Endothelial cell of umbilical vein (primary cell): ENCODE data around the gene CEACAM20. TPM values are rescaled to one million over a fixed set of nuclear protein-coding genes. Genes with fewer than 3 reads are reported as not detected.

ENCODE experiments used
- BruUV-seq: library from RNA; stranded (reverse); fragments of 400-500 nt; replicated peaks from 2 replicates; lab custom pipeline; 2021; lab: Mats Ljungman, UMichigan
- CTCF ChIA-PET: fragments of 300-600, 350-600 bp; sonication (Branson Sonifier 250); formaldehyde crosslinking; loops from one replicate; lab custom pipeline; 2021; ENCODE audit warnings: antibody characterized with exemption, inconsistent platforms; lab: Charles Lee
- POLR2A ChIA-PET: fragments of 300-600, 350-600 bp; sonication (Branson Sonifier 250); formaldehyde crosslinking; loops from one replicate; lab custom pipeline; 2021; ENCODE audit warnings: antibody characterized with exemption, inconsistent platforms; lab: Charles Lee
- DNase-seq: peaks from one replicate; pipeline ENCODE4 v3.0.0-alpha.2; 2011; ENCODE audit warnings: low read depth, low spot score
- FAIRE-seq: peaks from 2 replicates; lab custom pipeline; 2011; peaks lifted over from hg19 to GRCh38; lab: Jason Lieb, UNC
- H2AFZ ChIP-seq: 2 replicates; pipeline ENCODE4 v1.6.0; 2012; ENCODE audit warnings: low read depth, low read length, control low read depth, inconsistent platforms
- H3K27ac ChIP-seq: 2 replicates; pipeline ENCODE4 v1.5.1; 2011; ENCODE audit warnings: low read depth, mild to moderate bottlenecking, control low read depth, low read length, moderate library complexity; ENCODE audit not compliant: insufficient read depth
- H3K27me3 ChIP-seq, 2 experiments: 2 replicates each; pipeline versions ENCODE4 v1.6.0 to v1.6.1; 2011; ENCODE audit warnings: low read length in 2 of 2, mixed read lengths in 1 of 2; ENCODE audit not compliant: control insufficient read depth in 2 of 2, insufficient read depth in 2 of 2
- H3K36me3 ChIP-seq, 2 experiments: 2 replicates in 1 of 2; 3 replicates in 1 of 2; pipeline ENCODE4 v1.5.1; 2011; ENCODE audit warnings: low read length in 2 of 2, mild to moderate bottlenecking in 1 of 2, moderate library complexity in 1 of 2; ENCODE audit not compliant: control insufficient read depth in 2 of 2, insufficient read depth in 2 of 2; ENCODE audit errors: extremely low read depth in 1 of 2
- H3K4me1 ChIP-seq: 3 replicates; pipeline ENCODE4 v1.5.1; 2011; ENCODE audit warnings: mild to moderate bottlenecking, low read length; ENCODE audit not compliant: control insufficient read depth, insufficient read depth; ENCODE audit errors: extremely low read depth
- H3K4me2 ChIP-seq: 2 replicates; pipeline ENCODE4 v1.6.1; 2011; ENCODE audit warnings: low read length, control low read depth, mixed read lengths; ENCODE audit not compliant: insufficient read depth
- H3K4me3 ChIP-seq, 3 experiments: fragments of 200-600 bp in 1 of 3; sonication (generic), shearing (Covaris generic) in 1 of 3; replicated peaks in 1 of 3; 2 replicates each; pipeline ENCODE4 v1.5.1; 2011 to 2016; ENCODE audit warnings: control low read depth in 3 of 3, low read length in 3 of 3, mild to moderate bottlenecking in 2 of 3, inconsistent platforms in 1 of 3, low read depth in 1 of 3, moderate library complexity in 1 of 3; ENCODE audit not compliant: insufficient read depth in 1 of 3
- H3K79me2 ChIP-seq: 2 replicates; pipeline ENCODE4 v1.6.0; 2012; ENCODE audit warnings: low read length, inconsistent platforms; ENCODE audit not compliant: control insufficient read depth, insufficient read depth
- H3K9ac ChIP-seq: replicated peaks from 2 replicates; pipeline ENCODE3; 2011; ENCODE audit warnings: low read length, control low read depth; ENCODE audit not compliant: insufficient read depth; ENCODE audit errors: extremely low read depth
- H3K9me1 ChIP-seq: replicated peaks from 3 replicates; pipeline ENCODE4 v1.6.0; 2011; ENCODE audit warnings: mild to moderate bottlenecking, low read length; ENCODE audit not compliant: control insufficient read depth, insufficient read depth; ENCODE audit errors: extremely low read depth
- H3K9me3 ChIP-seq: replicated peaks from 2 replicates; pipeline ENCODE4 v1.5.1; 2012; ENCODE audit warnings: low read length, inconsistent platforms; ENCODE audit not compliant: control insufficient read depth, insufficient read depth
- H4K20me1 ChIP-seq: replicated peaks from 2 replicates; pipeline ENCODE3; 2011; ENCODE audit warnings: mild to moderate bottlenecking, low read length; ENCODE audit not compliant: control insufficient read depth, insufficient read depth; ENCODE audit errors: extremely low read depth
- EZH2 ChIP-seq: IDR thresholded peaks from 2 replicates; pipeline ENCODE4 v1.6.1; 2012; ENCODE audit warnings: borderline replicate concordance, low read depth, mild to moderate bottlenecking, moderate library complexity, low read length, inconsistent platforms; ENCODE audit not compliant: severe bottlenecking
- FOS ChIP-seq: IDR thresholded peaks from 2 replicates; pipeline ENCODE4 v1.6.1; 2011; ENCODE audit warnings: mild to moderate bottlenecking, low read length, moderate library complexity, borderline replicate concordance; ENCODE audit not compliant: insufficient read depth
- GATA2 ChIP-seq: IDR thresholded peaks from 2 replicates; pipeline ENCODE4 v1.7.0; 2011; ENCODE audit warnings: low read depth, mild to moderate bottlenecking, moderate library complexity, mixed read lengths, low read length; ENCODE audit not compliant: insufficient read length, insufficient read depth
- JUN ChIP-seq: IDR thresholded peaks from 2 replicates; pipeline ENCODE4 v1.6.1; 2011; ENCODE audit warnings: borderline replicate concordance, low read depth; ENCODE audit not compliant: insufficient read length, insufficient read depth
- MYC ChIP-seq: IDR thresholded peaks from one replicate; pipeline ENCODE4 v1.6.1; 2011; ENCODE audit warnings: mild to moderate bottlenecking, low read depth, low read length
- POLR2A ChIP-seq: IDR thresholded peaks from 2 replicates; pipeline ENCODE4 v1.6.1; 2012; ENCODE audit warnings: low read depth, mild to moderate bottlenecking, control low read depth, low read length
- POLR2AphosphoS5 ChIP-seq: IDR thresholded peaks from 2 replicates; pipeline ENCODE4 v1.6.1; 2012; ENCODE audit warnings: low read depth, mild to moderate bottlenecking, control low read depth, low read length, moderate library complexity; ENCODE audit not compliant: insufficient read depth
- dilution Hi-C: fragments of 300-500 bp; cut with MboI; formaldehyde crosslinking; loops from one replicate; pipeline ENCODE4 v1.15.0; 2019; ENCODE audit warnings: low sequenced_read_pairs; ENCODE audit not compliant: extremely low pct_ligation_motif_present
- intact Hi-C: fragments of 100-400 bp; cut with micrococcal nuclease; formaldehyde crosslinking; loops from one replicate; pipeline ENCODE4 v1.10.0; 2022
- polyA plus RNA-seq, 4 experiments: library from polyadenylated mRNA; depleted of rRNA in 3 of 4; stranded (reverse) in 3 of 4; unstranded in 1 of 4; fragments of >200 nt; gene quantifications; 2 replicates each; pipeline versions ENCODE4 v1.2.1 to v1.2.3, GENCODE V29; 2011 to 2012; ENCODE audit warnings: missing spikeins in 1 of 4
- total RNA-seq: library from RNA; stranded (reverse); gene quantifications from 2 replicates; pipeline ENCODE4 v1.2.3, GENCODE V29; 2021
- TF ChIP-seq, protein P1 (sequence below): IDR thresholded peaks from 2 replicates; pipeline ENCODE4 v1.6.1; 2011; ENCODE audit not compliant: insufficient read depth, insufficient read length
- TF ChIP-seq, protein P2 (sequence below), 2 donors: IDR thresholded peaks; 1 replicate in 1 of 2; 2 replicates in 1 of 2; pipeline ENCODE4 v1.5.1; 2011; ENCODE audit warnings: low read length in 2 of 2, mild to moderate bottlenecking in 2 of 2, moderate library complexity in 2 of 2, control low read depth in 1 of 2, inconsistent platforms in 1 of 2, low read depth in 1 of 2; ENCODE audit not compliant: insufficient read depth in 1 of 2; ENCODE audit errors: extremely low read depth in 1 of 2

Gene CEACAM20
- total and polyA plus RNA-seq, 2 donors (not counting 3 experiments of a cell fraction or from before 2014, with no cell fraction given), result 0.06 TPM; not detected in 1

DNA sequence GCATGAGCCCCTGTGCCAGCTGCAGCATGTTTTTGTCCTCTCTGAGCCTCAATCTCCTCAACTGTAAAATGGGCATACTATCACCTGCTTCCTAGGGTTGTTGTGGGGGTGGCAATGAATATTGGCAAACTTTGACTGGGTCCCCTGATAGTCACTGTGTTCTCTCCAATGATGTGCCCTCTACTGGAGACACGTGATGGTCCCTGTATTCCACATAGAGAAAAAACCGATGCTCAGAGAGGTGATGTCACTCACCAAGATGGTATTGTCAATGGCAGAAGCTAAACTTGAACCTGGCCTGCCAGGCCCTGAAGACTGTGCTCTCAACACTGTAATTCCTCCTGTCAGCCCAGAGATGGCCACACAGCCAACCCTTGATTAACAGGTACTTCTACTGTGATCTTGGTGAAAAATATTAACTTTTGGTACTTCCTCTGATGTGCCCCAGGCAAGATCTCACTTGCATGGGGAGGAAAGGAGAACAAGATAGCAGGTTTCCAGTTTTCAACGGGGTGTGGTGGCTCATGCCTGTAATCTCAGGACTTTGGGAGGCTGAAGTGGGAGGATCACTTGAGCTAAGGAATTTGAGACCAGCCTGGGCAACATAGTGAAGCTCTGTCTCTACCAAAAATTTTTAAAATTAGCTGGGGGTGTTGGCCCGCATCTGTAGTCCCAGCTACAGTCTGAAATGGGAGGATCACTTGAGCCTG, 3.6 kb downstream of the CEACAM20 start:
- intact Hi-C loops, result no loop called here
- H3K27me3 ChIP-seq, result peaks cover 0 to 3% of the 10 kb centered on the region in 2 experiments
- no peak for FAIRE-seq

More for the DNA sequence above, 3.6 kb downstream of the CEACAM20 start:
- Histone ChIP-seq H4K20me1 (no peaks in the 10 kb centered on the region), H2AFZ (no peak overlapping the region), H3K4me2 (no peak overlapping the region), H3K36me3 (no peaks in the 10 kb centered on the region), H3K9me1 (no peaks in the 10 kb centered on the region), H3K9me3 (no peaks in the 10 kb centered on the region), H3K4me3 (no peak overlapping the region), H3K4me1 (no peaks in the 10 kb centered on the region), H3K9ac (no peak overlapping the region), H3K27ac (no peak overlapping the region), H3K79me2 (no peaks in the 10 kb centered on the region)
- ChIA-PET CTCF (interaction anchor here (1.2 to 2.2 kb wide), 2 partner anchors 9 to 45 kb away, joined by 3 to 4 read pairs; no protein-coding TSS in a partner anchor), POLR2A (no interaction called here)
- TF ChIP-seq MYC, result no peak
- no peak for TF ChIP-seq EZH2
- TF ChIP-seq GATA2, result no peak
- no peak for TF ChIP-seq JUN
- TF ChIP-seq, protein P1, sequence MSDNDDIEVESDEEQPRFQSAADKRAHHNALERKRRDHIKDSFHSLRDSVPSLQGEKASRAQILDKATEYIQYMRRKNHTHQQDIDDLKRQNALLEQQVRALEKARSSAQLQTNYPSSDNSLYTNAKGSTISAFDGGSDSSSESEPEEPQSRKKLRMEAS, result no peak
- TF ChIP-seq, protein P2, sequence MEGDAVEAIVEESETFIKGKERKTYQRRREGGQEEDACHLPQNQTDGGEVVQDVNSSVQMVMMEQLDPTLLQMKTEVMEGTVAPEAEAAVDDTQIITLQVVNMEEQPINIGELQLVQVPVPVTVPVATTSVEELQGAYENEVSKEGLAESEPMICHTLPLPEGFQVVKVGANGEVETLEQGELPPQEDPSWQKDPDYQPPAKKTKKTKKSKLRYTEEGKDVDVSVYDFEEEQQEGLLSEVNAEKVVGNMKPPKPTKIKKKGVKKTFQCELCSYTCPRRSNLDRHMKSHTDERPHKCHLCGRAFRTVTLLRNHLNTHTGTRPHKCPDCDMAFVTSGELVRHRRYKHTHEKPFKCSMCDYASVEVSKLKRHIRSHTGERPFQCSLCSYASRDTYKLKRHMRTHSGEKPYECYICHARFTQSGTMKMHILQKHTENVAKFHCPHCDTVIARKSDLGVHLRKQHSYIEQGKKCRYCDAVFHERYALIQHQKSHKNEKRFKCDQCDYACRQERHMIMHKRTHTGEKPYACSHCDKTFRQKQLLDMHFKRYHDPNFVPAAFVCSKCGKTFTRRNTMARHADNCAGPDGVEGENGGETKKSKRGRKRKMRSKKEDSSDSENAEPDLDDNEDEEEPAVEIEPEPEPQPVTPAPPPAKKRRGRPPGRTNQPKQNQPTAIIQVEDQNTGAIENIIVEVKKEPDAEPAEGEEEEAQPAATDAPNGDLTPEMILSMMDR (IDR thresholded peaks at IDR 0.05; ENCODE audit: extremely low read depth in 1 of 2, insufficient read depth in 1 of 2, low read depth in 1 of 2, low read length in 2 of 2), result no peak
- TF ChIP-seq POLR2A, result no peak
- TF ChIP-seq FOS, result no peak
- TF ChIP-seq POLR2AphosphoS5, result no peak
- dilution Hi-C loops, result no loop called here
- BruUV-seq, result no TSS peak
- DNase-seq, result no peak
